Esophagus muscularis mucosa (tissue), 4 donors: ENCODE data around the gene MPZL1. TPM values are rescaled to one million over a fixed set of nuclear protein-coding genes. Genes with fewer than 3 reads are reported as not detected.

ENCODE experiments used
- DNase-seq: peaks from one replicate; pipeline ENCODE4 v3.0.0-alpha.2; 2017; ENCODE audit errors: extremely low spot score
- H3K27ac ChIP-seq, 4 donors: fragments of 200-600 bp; sonication (generic); replicated peaks in 1 of 4; 1 replicate in 3 of 4; 2 replicates in 1 of 4; pipeline ENCODE4 v1.5.1; 2016 to 2019; ENCODE audit warnings: mild to moderate bottlenecking in 1 of 4
- H3K27me3 ChIP-seq, 4 donors: fragments of 200-600 bp; sonication (generic); one replicate each; pipeline versions ENCODE4 v1.5.1 to v1.6.0; 2016 to 2019
- H3K36me3 ChIP-seq, 4 donors: fragments of 200-600 bp; sonication (generic); one replicate each; pipeline ENCODE4 v1.5.1; 2016 to 2019
- H3K4me1 ChIP-seq, 4 donors: fragments of 200-600 bp; sonication (generic); one replicate each; pipeline ENCODE4 v1.5.1; 2016 to 2019
- H3K4me3 ChIP-seq, 4 donors: fragments of 200-600 bp; sonication (generic); 1 replicate in 2 of 4; 2 replicates in 2 of 4; pipeline ENCODE4 v1.5.1; 2016 to 2019; ENCODE audit warnings: mild to moderate bottlenecking in 4 of 4, moderate library complexity in 1 of 4
- H3K9me3 ChIP-seq, 4 donors: fragments of 200-600 bp; sonication (generic); 1 replicate in 3 of 4; 2 replicates in 1 of 4; pipeline ENCODE4 v1.5.1; 2016 to 2019
- EP300 ChIP-seq: sonication (generic); formaldehyde crosslinking; IDR thresholded peaks from one replicate; pipeline ENCODE4 v1.6.1; 2017; ENCODE audit warnings: antibody characterized with exemption
- POLR2A ChIP-seq: fragments of 450-650 bp; IDR thresholded peaks from one replicate; pipeline ENCODE4 v1.6.1; 2017; ENCODE audit warnings: antibody characterized with exemption, moderate library complexity, mild to moderate bottlenecking, low read depth
- POLR2AphosphoS5 ChIP-seq, 2 donors: sonication (generic); formaldehyde crosslinking; IDR thresholded peaks; one replicate each; pipeline ENCODE4 v1.6.1; 2017; ENCODE audit warnings: antibody characterized with exemption in 2 of 2
- WGBS: methylation state at CpG from one replicate; pipeline ENCODE4 v1.1.5; 2018; 5-methylcytosine and 5-hydroxymethylcytosine counted together
- intact Hi-C: fragments of 100-400 bp; cut with DNase I; formaldehyde crosslinking; loops from one replicate; pipeline ENCODE4 v1.15.1; 2023
- total RNA-seq, 4 donors: library from RNA; depleted of rRNA; stranded (reverse); fragments of >200 nt; gene quantifications; one replicate each; pipeline versions ENCODE4 v1.1.0 to v1.2.1, GENCODE V29; 2016
- TF ChIP-seq, protein P1 (sequence below), 3 experiments: fragments of 200-600 bp in 2 of 3; fragments of 450-650 bp in 1 of 3; sonication (generic) in 2 of 3; IDR thresholded peaks; one replicate each; pipeline ENCODE4 v1.5.1; 2017 to 2019; ENCODE audit warnings: antibody characterized with exemption in 3 of 3, mild to moderate bottlenecking in 2 of 3, moderate library complexity in 1 of 3

MPZL1 gene
- total RNA-seq, 4 donors from 2014 or later: 72.7 to 130 (median 107) TPM

DNA sequence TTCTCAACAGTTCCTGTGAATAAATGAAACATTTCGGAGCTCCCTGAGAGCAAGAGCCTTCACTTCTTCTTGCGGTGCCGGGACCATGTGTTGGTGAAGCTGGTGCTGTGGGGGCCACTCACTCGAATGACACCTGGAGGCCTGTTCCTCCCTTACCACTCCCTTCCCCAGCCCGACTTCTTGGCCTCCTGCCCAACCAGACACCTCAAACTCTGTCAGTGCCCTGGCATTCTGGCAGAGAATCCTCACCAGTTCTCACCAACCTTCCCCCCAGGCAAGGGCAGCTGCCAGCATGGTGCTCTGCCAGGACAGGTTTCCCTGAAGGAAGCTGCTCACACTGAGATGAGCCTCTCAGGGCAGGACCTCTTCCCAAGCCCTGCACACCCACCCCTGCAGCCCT lies 68.3 kb downstream of the MPZL1 start:
- TF ChIP-seq EP300 (no peak), POLR2A (no peak), POLR2AphosphoS5 (IDR thresholded peaks at IDR 0.05) (no peak)
- TF ChIP-seq, protein P1, sequence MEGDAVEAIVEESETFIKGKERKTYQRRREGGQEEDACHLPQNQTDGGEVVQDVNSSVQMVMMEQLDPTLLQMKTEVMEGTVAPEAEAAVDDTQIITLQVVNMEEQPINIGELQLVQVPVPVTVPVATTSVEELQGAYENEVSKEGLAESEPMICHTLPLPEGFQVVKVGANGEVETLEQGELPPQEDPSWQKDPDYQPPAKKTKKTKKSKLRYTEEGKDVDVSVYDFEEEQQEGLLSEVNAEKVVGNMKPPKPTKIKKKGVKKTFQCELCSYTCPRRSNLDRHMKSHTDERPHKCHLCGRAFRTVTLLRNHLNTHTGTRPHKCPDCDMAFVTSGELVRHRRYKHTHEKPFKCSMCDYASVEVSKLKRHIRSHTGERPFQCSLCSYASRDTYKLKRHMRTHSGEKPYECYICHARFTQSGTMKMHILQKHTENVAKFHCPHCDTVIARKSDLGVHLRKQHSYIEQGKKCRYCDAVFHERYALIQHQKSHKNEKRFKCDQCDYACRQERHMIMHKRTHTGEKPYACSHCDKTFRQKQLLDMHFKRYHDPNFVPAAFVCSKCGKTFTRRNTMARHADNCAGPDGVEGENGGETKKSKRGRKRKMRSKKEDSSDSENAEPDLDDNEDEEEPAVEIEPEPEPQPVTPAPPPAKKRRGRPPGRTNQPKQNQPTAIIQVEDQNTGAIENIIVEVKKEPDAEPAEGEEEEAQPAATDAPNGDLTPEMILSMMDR (IDR thresholded peaks at IDR 0.05): no peak
- H3K27ac ChIP-seq: peak overlapping the region in 1 of 4 donors; percentile 26
- intact Hi-C loops: no loop called here
- H3K36me3 ChIP-seq: peaks cover 19 to 49% (median 33%) of the 10 kb centered on the region in 4 donors
- no peaks in the 10 kb centered on the region for H3K9me3 ChIP-seq
- no peaks in the 10 kb centered on the region for H3K27me3 ChIP-seq
- 76% methylated on average over 5 of the region's 5 CpGs for WGBS
- H3K4me1 ChIP-seq: peaks cover 11 to 23% (median 22%) of the 10 kb centered on the region in 4 donors
- DNase-seq: peak; percentile 87
- no peak overlapping the region for H3K4me3 ChIP-seq

DNA sequence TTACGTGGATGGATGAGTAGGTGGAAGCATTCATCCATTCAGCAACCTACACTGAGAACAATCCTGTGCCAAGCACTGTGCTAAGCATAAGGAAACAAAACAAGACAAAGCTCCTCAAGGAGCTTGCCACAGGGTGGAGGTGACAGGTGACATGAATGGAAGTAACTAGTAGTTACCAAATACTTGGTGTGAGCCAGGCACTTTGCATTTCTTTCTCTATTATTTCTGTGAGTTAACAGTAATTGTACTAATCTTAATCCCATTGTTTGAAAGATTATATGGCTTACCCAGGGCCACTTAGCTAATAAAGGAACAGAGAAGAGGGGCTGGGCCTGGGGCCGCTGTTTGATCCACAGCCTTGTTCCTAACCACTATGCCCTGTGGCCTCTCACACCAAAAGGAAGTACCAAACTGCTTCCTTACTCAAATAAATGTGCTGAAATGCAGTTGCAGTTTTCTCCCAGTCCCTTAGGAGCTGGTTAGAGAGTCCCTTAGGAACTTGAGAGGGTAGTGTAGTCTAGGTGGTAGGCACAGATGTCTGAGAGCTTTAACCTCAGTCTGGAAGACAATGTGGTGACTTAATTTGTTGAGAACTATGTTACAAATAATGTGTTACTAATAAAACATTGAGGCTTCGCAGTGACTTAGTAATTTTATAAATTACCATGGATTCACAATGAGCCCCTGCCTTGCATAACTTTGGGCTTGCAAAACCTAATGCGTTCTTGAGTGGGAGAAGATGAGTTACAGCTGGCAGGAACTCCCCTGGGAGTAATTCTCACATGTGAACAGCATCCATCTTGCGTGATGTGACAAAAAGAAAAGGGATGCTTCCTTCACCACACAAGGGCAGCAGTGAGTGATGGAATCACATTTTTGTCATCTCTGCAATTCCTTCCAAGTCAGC lies 69.8 kb downstream of the MPZL1 start:
- intact Hi-C loops: no loop called here
- no peak overlapping the region for H3K4me3 ChIP-seq
- H3K4me1 ChIP-seq: peaks cover 25 to 36% (median 35%) of the 10 kb centered on the region in 4 donors
- TF ChIP-seq, protein P1 (IDR thresholded peaks at IDR 0.05): no peak
- TF ChIP-seq POLR2AphosphoS5 (IDR thresholded peaks at IDR 0.05): peak; percentile 59 to 92
- peak overlapping the region; percentile 49 to 76 (median 64) for H3K27ac ChIP-seq
- WGBS: 60% methylated on average over 5 of the region's 5 CpGs
- H3K36me3 ChIP-seq: peaks cover 19 to 41% (median 33%) of the 10 kb centered on the region in 4 donors
- no peaks in the 10 kb centered on the region for H3K27me3 ChIP-seq
- H3K9me3 ChIP-seq: no peaks in the 10 kb centered on the region
- peak; percentile 94 for DNase-seq

DNA sequence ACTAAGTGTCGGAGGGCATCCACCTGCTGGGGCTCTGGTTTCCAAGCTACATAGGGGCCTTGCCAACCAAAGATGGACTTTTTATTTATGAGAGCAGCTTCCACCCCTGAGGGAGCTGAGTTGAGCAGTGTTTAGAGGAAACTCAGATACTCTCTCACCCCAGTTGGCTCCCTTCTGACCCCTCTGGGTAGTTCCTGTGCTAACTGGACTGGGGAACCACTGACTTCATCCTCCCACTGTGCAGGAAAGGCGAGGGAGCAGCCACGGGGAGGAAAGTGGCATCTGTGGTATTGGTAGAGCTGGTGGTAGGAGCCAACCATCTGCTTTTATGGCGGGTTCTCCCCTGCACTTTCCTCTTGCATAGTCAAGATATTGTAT lies 70.4 kb downstream of the MPZL1 start:
- intact Hi-C loops: no loop called here

DNA sequence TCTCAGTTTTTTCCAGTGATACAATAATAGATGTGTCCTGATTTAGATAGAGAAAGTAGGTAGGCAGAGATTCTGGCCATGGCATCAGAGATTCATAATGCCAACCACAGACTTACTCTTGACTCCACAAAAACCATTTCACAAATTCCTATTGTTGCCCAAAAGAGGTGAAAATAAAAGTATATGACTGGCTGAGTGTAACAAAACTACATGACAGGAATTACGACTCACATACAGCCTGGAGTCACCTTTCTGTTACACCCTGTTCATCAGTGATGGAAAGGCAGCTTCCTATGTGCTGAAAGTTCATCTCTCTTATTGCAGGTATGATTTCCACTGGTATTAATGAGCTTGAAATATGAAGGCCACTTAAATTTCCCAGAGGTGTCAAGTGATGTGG lies 72.3 kb downstream of the MPZL1 start:
- Histone ChIP-seq H3K27me3 (no peaks in the 10 kb centered on the region), H3K9me3 (no peaks in the 10 kb centered on the region), H3K4me3 (no peak overlapping the region), H3K4me1 (peaks cover 41 to 60% (median 54%) of the 10 kb centered on the region in 4 donors), H3K36me3 (peaks cover 12 to 20% (median 15%) of the 10 kb centered on the region in 4 donors), H3K27ac (peak overlapping the region in 3 of 4 donors; percentile 9 to 16 (median 11))
- TF ChIP-seq POLR2AphosphoS5 (IDR thresholded peaks at IDR 0.05) (no peak), POLR2A (no peak), EP300 (no peak)
- TF ChIP-seq, protein P1 (IDR thresholded peaks at IDR 0.05): no peak
- intact Hi-C loops: no loop called here
- 92% methylated on average over 1 of the region's 1 CpG for WGBS
- DNase-seq: peak; percentile 12

More for the DNA sequence above, 70.4 kb downstream of the MPZL1 start:
- no peak for DNase-seq
- peaks cover 30 to 43% (median 41%) of the 10 kb centered on the region in 4 donors for H3K4me1 ChIP-seq
- no peaks in the 10 kb centered on the region for H3K9me3 ChIP-seq
- H3K36me3 ChIP-seq: peaks cover 19 to 38% (median 30%) of the 10 kb centered on the region in 4 donors
- WGBS: 64% methylated on average over 4 of the region's 4 CpGs
- peak overlapping the region; percentile 42 to 65 (median 56) for H3K27ac ChIP-seq
- H3K27me3 ChIP-seq: no peaks in the 10 kb centered on the region
- no peak for TF ChIP-seq POLR2A
- TF ChIP-seq POLR2AphosphoS5 (IDR thresholded peaks at IDR 0.05): no peak
- TF ChIP-seq, protein P1 (IDR thresholded peaks at IDR 0.05): no peak
- TF ChIP-seq EP300: no peak
- no peak overlapping the region for H3K4me3 ChIP-seq
